Raji (cell line): ENCODE measurements around the gene IREB2.

Experiments used
- POLR2A ChIP-seq: IDR thresholded peaks from 2 replicates; pipeline ENCODE4 v1.6.1; 2011; ENCODE audit warnings: low read depth, low read length, control low read depth; ENCODE audit not compliant: insufficient read depth

IREB2 gene

GRCh38 chr15:78437762-78438618 lies at the start of gene IREB2:
Gene IREB2, plus strand, starts transcription at chr15:78438216. Its CDS starts 122 bp downstream, at chr15:78438338.
- TF ChIP-seq POLR2A: peak; percentile 91

GRCh38 chr15:78388865-78389264 lies 49.2 kb upstream of the IREB2 start:
- TF ChIP-seq POLR2A: no peak

- no peak for TF ChIP-seq POLR2A
Measured at GRCh38 chr15:78389322-78389721, 48.7 kb upstream of the IREB2 start.

GRCh38 chr15:78389738-78390137 lies 48.3 kb upstream of the IREB2 start:
- TF ChIP-seq POLR2A: no peak

GRCh38 chr15:78390242-78390641 lies 47.8 kb upstream of the IREB2 start:
- no peak for TF ChIP-seq POLR2A

- no peak for TF ChIP-seq POLR2A
Measured at GRCh38 chr15:78390826-78391225, 47.2 kb upstream of the IREB2 start.

- no peak for TF ChIP-seq POLR2A
Measured at GRCh38 chr15:78391781-78392180, 46.2 kb upstream of the IREB2 start.

- TF ChIP-seq POLR2A: no peak
Measured at GRCh38 chr15:78392430-78392829, 45.6 kb upstream of the IREB2 start.

GRCh38 chr15:78393137-78393536 lies 44.9 kb upstream of the IREB2 start:
- no peak for TF ChIP-seq POLR2A

GRCh38 chr15:78394026-78394425 lies 44.0 kb upstream of the IREB2 start:
- no peak for TF ChIP-seq POLR2A

- no peak for TF ChIP-seq POLR2A
Measured at GRCh38 chr15:78394981-78395616, 42.9 kb upstream of the IREB2 start.

GRCh38 chr15:78396186-78396814 lies 41.7 kb upstream of the IREB2 start:
- no peak for TF ChIP-seq POLR2A

GRCh38 chr15:78396976-78397375 lies 41.0 kb upstream of the IREB2 start:
- TF ChIP-seq POLR2A: no peak

- no peak for TF ChIP-seq POLR2A
Measured at GRCh38 chr15:78397382-78397781, 40.6 kb upstream of the IREB2 start.

GRCh38 chr15:78398076-78398825 lies 39.8 kb upstream of the IREB2 start:
- TF ChIP-seq POLR2A: no peak
